K562 (cell line): ENCODE measurements around the gene NDFIP2. TPM values are rescaled to one million over a fixed set of nuclear protein-coding genes. Genes with fewer than 3 reads are reported as not detected.

Experiments used
- ELF2 ChIP-seq: fragments of 250-450 bp; sonication (Bioruptor Pico); IDR thresholded peaks from 2 replicates; pipeline ENCODE4 v1.5.0; 2021; ENCODE audit warnings: mild to moderate bottlenecking
- ESRRA ChIP-seq: fragments of 450-650 bp; IDR thresholded peaks from 2 replicates; pipeline ENCODE4 v1.6.1; 2014; ENCODE audit warnings: low read depth, mild to moderate bottlenecking, moderate library complexity, borderline replicate concordance
- FIP1L1 ChIP-seq: fragments of 200-400 bp; formaldehyde crosslinking; IDR thresholded peaks from 2 replicates; pipeline ENCODE4 v1.6.1; 2018; ENCODE audit warnings: mild to moderate bottlenecking, low read depth, low read length; ENCODE audit not compliant: poor library complexity, severe bottlenecking
- GABPB1 ChIP-seq: sonication (generic); formaldehyde crosslinking; IDR thresholded peaks from 2 replicates; pipeline ENCODE4 v1.8.0; 2022; ENCODE audit warnings: mild to moderate bottlenecking, missing genetic modification reagents
- GABPB2 ChIP-seq: fragments of 250-450 bp; sonication (Bioruptor Pico); conservative IDR thresholded peaks from 2 replicates; pipeline ENCODE4 v1.5.1; 2021; ENCODE audit warnings: mild to moderate bottlenecking
- GATAD2A ChIP-seq: fragments of 450-650 bp; IDR thresholded peaks from 2 replicates; pipeline ENCODE4 v1.6.1; 2017
- MAZ ChIP-seq, 2 experiments: fragments of 450-650 bp in 1 of 2; sonication (generic) in 1 of 2; formaldehyde crosslinking; IDR thresholded peaks in 1 of 2; conservative IDR thresholded peaks in 1 of 2; 2 replicates each; pipeline versions ENCODE4 v1.4.0 to v1.5.0; 2020; ENCODE audit warnings: mild to moderate bottlenecking in 1 of 2, missing genetic modification reagents in 1 of 2
- NFXL1 ChIP-seq: fragments of 450-650 bp; formaldehyde crosslinking; IDR thresholded peaks from 2 replicates; pipeline ENCODE4 v1.4.0; 2021; ENCODE audit warnings: mild to moderate bottlenecking
- POLR2G ChIP-seq: fragments of 200-400 bp; formaldehyde crosslinking; IDR thresholded peaks from 2 replicates; pipeline ENCODE4 v1.6.1; 2017; ENCODE audit warnings: low read depth, mild to moderate bottlenecking, antibody characterized with exemption, low read length, moderate library complexity
- TBP ChIP-seq: optimal IDR thresholded peaks from 2 replicates; pipeline ENCODE3; 2011; ENCODE audit warnings: low read depth, low read length, improper control_type of control experiment
- ZNF639 ChIP-seq, 2 experiments: fragments of 200-800 bp in 1 of 2; sonication (Bioruptor generic) in 1 of 2; sonication (generic) in 1 of 2; formaldehyde crosslinking in 1 of 2; IDR thresholded peaks in 1 of 2; conservative IDR thresholded peaks in 1 of 2; 2 replicates each; pipeline versions ENCODE4 v1.5.0 to v1.6.1; 2016 to 2020; ENCODE audit warnings: missing compliant biosample characterization in 1 of 2, missing genetic modification characterization in 1 of 2, missing genetic modification reagents in 1 of 2
- polyA plus RNA-seq, 8 experiments: library from polyadenylated mRNA; depleted of rRNA in 4 of 8; stranded (reverse) in 5 of 8; unstranded in 3 of 8; fragments of >200 nt; fragmentation: Nextera tagmentation in 2 of 8; fragmentation: Illumina TruSeq in 1 of 8; extraction: Ambion mirVana in 2 of 8; extraction: Trizol in 1 of 8; gene quantifications; 2 replicates each; pipeline versions ENCODE4 v1.2.1 to v1.2.3, GENCODE V29; 2011 to 2014; ENCODE audit warnings: inconsistent platforms in 1 of 8, missing spikeins in 1 of 8
- total RNA-seq, 7 experiments: library from RNA; depleted of rRNA in 6 of 7; stranded (reverse); fragments of >200 nt in 6 of 7; fragmentation: Illumina TruSeq in 2 of 7; extraction: Trizol in 2 of 7; gene quantifications; 2 replicates each; pipeline versions ENCODE4 v1.2.1 to v1.2.3, GENCODE V29; 2011 to 2021; ENCODE audit warnings: low replicate concordance in 1 of 7
- TF ChIP-seq, protein P1 (sequence below): fragments of 250-450 bp; sonication (Bioruptor Pico); IDR thresholded peaks from 2 replicates; pipeline ENCODE4 v1.4.0; 2020; ENCODE audit warnings: mild to moderate bottlenecking
- TF ChIP-seq, protein P2 (sequence below): fragments of 200-800 bp; sonication (Bioruptor generic); IDR thresholded peaks from 2 replicates; pipeline ENCODE4 v1.6.1; 2017; ENCODE audit warnings: missing genetic modification characterization, missing compliant biosample characterization
- TF ChIP-seq, protein P3 (sequence below), 2 experiments: IDR thresholded peaks; 2 replicates each; pipeline ENCODE4 v1.6.1; 2011; ENCODE audit warnings: borderline replicate concordance in 1 of 2, control low read depth in 1 of 2, low read depth in 1 of 2, low read length in 1 of 2, mild to moderate bottlenecking in 1 of 2, mixed read lengths in 1 of 2, moderate library complexity in 1 of 2; ENCODE audit not compliant: insufficient read depth in 1 of 2, insufficient read length in 1 of 2, poor library complexity in 1 of 2, severe bottlenecking in 1 of 2; ENCODE audit errors: extremely low read depth in 1 of 2

NDFIP2 gene
- total and polyA plus RNA-seq, 9 of the 15 experiments (the other 6 are each of a cell fraction or from before 2014, with no cell fraction given): 13.4 to 54.4 (median 27.8) TPM

- TF ChIP-seq ZNF639 (CRISPR knock-in tag; conservative IDR thresholded peaks at IDR 0.05 in 1 of 2, IDR thresholded peaks at IDR 0.05 in 1 of 2): peak in 1 of 2 experiments; percentile 88; a peak in 2 of 4 replicates
- TF ChIP-seq, protein P1, sequence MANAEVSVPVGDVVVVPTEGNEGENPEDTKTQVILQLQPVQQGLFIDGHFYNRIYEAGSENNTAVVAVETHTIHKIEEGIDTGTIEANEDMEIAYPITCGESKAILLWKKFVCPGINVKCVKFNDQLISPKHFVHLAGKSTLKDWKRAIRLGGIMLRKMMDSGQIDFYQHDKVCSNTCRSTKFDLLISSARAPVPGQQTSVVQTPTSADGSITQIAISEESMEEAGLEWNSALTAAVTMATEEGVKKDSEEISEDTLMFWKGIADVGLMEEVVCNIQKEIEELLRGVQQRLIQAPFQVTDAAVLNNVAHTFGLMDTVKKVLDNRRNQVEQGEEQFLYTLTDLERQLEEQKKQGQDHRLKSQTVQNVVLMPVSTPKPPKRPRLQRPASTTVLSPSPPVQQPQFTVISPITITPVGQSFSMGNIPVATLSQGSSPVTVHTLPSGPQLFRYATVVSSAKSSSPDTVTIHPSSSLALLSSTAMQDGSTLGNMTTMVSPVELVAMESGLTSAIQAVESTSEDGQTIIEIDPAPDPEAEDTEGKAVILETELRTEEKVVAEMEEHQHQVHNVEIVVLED: 0 out of 2 replicates have a peak, but pooled peaks have one; percentile 58
- peak; percentile 67; the same call in 1 of the 2 replicates for TF ChIP-seq ESRRA
- no peak for TF ChIP-seq ELF2 (CRISPR knock-in tag)
- peak; percentile 94 for TF ChIP-seq POLR2G
- peak; percentile 56 for TF ChIP-seq TBP
- peak; percentile 77 for TF ChIP-seq GABPB1
- TF ChIP-seq, protein P2, sequence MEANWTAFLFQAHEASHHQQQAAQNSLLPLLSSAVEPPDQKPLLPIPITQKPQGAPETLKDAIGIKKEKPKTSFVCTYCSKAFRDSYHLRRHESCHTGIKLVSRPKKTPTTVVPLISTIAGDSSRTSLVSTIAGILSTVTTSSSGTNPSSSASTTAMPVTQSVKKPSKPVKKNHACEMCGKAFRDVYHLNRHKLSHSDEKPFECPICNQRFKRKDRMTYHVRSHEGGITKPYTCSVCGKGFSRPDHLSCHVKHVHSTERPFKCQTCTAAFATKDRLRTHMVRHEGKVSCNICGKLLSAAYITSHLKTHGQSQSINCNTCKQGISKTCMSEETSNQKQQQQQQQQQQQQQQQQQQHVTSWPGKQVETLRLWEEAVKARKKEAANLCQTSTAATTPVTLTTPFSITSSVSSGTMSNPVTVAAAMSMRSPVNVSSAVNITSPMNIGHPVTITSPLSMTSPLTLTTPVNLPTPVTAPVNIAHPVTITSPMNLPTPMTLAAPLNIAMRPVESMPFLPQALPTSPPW (CRISPR knock-in tag): peak; percentile 36; the same call in 1 of the 2 replicates
- 0 out of 2 replicates have a peak, but pooled peaks have one; percentile 44 for TF ChIP-seq GATAD2A
- no peak for TF ChIP-seq NFXL1
- TF ChIP-seq, protein P3, sequence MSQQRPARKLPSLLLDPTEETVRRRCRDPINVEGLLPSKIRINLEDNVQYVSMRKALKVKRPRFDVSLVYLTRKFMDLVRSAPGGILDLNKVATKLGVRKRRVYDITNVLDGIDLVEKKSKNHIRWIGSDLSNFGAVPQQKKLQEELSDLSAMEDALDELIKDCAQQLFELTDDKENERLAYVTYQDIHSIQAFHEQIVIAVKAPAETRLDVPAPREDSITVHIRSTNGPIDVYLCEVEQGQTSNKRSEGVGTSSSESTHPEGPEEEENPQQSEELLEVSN (IDR thresholded peaks at IDR 0.05; ENCODE audit: borderline replicate concordance in 1 of 2, extremely low read depth in 1 of 2, insufficient read depth in 1 of 2, insufficient read length in 1 of 2, low read depth in 1 of 2, low read length in 1 of 2, poor library complexity in 1 of 2, severe bottlenecking in 1 of 2): peak; percentile 34 to 82
- peak; percentile 37 to 42; a peak in 2 of 4 replicates for TF ChIP-seq MAZ (CRISPR knock-in tag; conservative IDR thresholded peaks at IDR 0.05 in 1 of 2, IDR thresholded peaks at IDR 0.05 in 1 of 2)
- TF ChIP-seq GABPB2 (CRISPR knock-in tag): no peak
- TF ChIP-seq FIP1L1: peak; percentile 66
Measured at GRCh38 chr13:79480954-79481684, at the start of gene NDFIP2 (continued).
